DND-41 (cell line): ENCODE data around the gene STEAP3.

Experiments used
- EZH2 ChIP-seq: IDR thresholded peaks from 3 replicates; pipeline ENCODE4 v1.6.1; 2012; ENCODE audit warnings: borderline replicate concordance, low read depth, mild to moderate bottlenecking, moderate library complexity, low read length, inconsistent platforms; ENCODE audit not compliant: severe bottlenecking
- TF ChIP-seq, protein P1 (sequence below): IDR thresholded peaks from 2 replicates; pipeline ENCODE4 v1.5.1; 2012; ENCODE audit warnings: borderline replicate concordance, low read length, moderate library complexity, mild to moderate bottlenecking; ENCODE audit not compliant: poor library complexity, severe bottlenecking; ENCODE audit errors: extremely low read depth

DNA sequence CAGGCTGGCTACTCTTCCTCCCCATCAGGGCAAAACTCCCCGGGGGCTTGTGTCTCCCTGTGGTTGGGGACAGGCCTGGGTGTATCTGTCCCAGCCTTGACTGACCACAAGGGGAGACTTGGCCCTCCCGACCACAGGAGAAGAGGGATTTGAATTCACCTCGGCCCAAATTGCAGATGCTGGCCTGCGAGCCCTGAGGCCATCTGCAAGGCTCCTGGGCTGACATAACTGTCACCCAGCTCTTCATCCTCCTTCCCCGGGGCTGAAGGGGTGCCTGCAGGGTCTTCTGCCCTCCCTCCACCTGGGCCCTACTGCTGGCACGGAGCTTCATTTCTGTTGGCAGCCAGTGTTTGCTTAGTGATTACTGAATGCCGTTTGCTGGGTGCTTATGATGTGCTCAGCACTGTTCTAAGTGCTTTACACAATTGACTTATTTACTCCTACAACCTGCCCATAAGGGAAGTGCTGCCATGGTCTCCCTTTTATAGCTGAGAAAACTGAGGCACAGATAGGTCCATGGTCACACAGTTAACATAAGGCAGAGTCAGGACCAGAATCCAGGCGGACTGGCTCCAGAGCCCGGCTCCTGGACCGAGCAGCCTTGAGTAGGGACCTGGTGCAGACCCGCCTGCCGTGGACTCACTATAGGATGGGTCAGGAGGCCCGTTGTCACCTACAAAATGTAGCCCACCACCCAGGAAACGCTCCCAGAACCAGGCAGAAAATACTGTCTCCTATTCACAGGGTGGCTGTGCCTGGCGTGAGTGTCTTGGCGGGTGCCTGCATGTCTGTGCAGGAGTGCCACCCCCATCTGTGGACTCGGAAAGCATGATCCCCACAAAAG, 18.9 kb downstream of the STEAP3 start:
- TF ChIP-seq, protein P1, sequence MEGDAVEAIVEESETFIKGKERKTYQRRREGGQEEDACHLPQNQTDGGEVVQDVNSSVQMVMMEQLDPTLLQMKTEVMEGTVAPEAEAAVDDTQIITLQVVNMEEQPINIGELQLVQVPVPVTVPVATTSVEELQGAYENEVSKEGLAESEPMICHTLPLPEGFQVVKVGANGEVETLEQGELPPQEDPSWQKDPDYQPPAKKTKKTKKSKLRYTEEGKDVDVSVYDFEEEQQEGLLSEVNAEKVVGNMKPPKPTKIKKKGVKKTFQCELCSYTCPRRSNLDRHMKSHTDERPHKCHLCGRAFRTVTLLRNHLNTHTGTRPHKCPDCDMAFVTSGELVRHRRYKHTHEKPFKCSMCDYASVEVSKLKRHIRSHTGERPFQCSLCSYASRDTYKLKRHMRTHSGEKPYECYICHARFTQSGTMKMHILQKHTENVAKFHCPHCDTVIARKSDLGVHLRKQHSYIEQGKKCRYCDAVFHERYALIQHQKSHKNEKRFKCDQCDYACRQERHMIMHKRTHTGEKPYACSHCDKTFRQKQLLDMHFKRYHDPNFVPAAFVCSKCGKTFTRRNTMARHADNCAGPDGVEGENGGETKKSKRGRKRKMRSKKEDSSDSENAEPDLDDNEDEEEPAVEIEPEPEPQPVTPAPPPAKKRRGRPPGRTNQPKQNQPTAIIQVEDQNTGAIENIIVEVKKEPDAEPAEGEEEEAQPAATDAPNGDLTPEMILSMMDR = no peak
- no peak for TF ChIP-seq EZH2
